ENCODE measurements around the gene NDUFB5.

DNA sequence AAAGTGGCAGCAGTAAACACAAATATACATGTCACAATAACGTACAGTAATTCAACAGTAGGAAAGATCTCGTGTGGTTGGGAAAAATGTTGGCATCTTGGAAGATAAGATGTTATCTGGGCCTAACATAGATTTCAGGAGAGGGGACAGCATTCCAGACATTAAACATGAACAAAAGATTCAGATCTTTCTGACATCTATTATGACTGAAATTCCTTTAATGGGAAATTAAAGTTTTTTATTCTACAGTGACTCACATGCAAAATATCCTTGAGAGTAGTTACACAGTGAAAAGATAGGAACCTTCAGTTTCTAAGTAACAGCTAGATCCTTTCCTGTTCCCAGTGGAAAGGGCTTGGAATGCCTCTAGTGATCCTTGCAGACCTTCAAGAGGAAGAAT lies 9.2 kb downstream of the NDUFB5 start:
- TF ChIP-seq, protein P1, sequence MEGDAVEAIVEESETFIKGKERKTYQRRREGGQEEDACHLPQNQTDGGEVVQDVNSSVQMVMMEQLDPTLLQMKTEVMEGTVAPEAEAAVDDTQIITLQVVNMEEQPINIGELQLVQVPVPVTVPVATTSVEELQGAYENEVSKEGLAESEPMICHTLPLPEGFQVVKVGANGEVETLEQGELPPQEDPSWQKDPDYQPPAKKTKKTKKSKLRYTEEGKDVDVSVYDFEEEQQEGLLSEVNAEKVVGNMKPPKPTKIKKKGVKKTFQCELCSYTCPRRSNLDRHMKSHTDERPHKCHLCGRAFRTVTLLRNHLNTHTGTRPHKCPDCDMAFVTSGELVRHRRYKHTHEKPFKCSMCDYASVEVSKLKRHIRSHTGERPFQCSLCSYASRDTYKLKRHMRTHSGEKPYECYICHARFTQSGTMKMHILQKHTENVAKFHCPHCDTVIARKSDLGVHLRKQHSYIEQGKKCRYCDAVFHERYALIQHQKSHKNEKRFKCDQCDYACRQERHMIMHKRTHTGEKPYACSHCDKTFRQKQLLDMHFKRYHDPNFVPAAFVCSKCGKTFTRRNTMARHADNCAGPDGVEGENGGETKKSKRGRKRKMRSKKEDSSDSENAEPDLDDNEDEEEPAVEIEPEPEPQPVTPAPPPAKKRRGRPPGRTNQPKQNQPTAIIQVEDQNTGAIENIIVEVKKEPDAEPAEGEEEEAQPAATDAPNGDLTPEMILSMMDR (IDR thresholded peaks at IDR 0.05; ENCODE audit: poor library complexity, severe bottlenecking) = no peak
- TF ChIP-seq EZH2 (IDR thresholded peaks at IDR 0.05; ENCODE audit: borderline replicate concordance, insufficient read depth, low read length, poor library complexity, severe bottlenecking) (no peak), POLR2AphosphoS5 (IDR thresholded peaks at IDR 0.05) (no peak), EP300 (conservative IDR thresholded peaks at IDR 0.05; ENCODE audit: poor library complexity, severe bottlenecking) (no peak), MXI1 (conservative IDR thresholded peaks at IDR 0.05; ENCODE audit: poor library complexity, severe bottlenecking) (no peak), RAD21 (conservative IDR thresholded peaks at IDR 0.05) (no peak)
